ENCODE measurements around the gene OPCML.
A peak's percentile ranks its signal among the peaks of the same experiment; 100 is the strongest.

Gene OPCML

GRCh38 chr11:132908414-132908810 is 623.9 kb downstream of the OPCML start:
- no peak for DNase-seq (ENCODE audit: low read depth)
- H3K4me3 ChIP-seq (ENCODE audit: low read length): no peak overlapping the region
- TF ChIP-seq CTCF (IDR thresholded peaks at IDR 0.05; ENCODE audit: insufficient read depth, low read depth, low read length, missing control alignments): no peak

- no peak for DNase-seq (ENCODE audit: low read depth)
- H3K4me3 ChIP-seq (ENCODE audit: low read length): no peak overlapping the region
- TF ChIP-seq CTCF (IDR thresholded peaks at IDR 0.05; ENCODE audit: insufficient read depth, low read depth, low read length, missing control alignments): no peak
Observed at GRCh38 chr11:132907651-132908413, 624.5 kb downstream of the OPCML start.

GRCh38 chr11:132904607-132905006 is 627.7 kb downstream of the OPCML start:
- DNase-seq (ENCODE audit: low read depth): no peak
- H3K4me3 ChIP-seq (ENCODE audit: low read length): no peak overlapping the region
- TF ChIP-seq CTCF (IDR thresholded peaks at IDR 0.05; ENCODE audit: insufficient read depth, low read depth, low read length, missing control alignments): no peak

- TF ChIP-seq CTCF (IDR thresholded peaks at IDR 0.05; ENCODE audit: insufficient read depth, low read depth, low read length, missing control alignments): no peak
- no peak for DNase-seq (ENCODE audit: low read depth)
- no peak overlapping the region for H3K4me3 ChIP-seq (ENCODE audit: low read length)
Observed at GRCh38 chr11:132904091-132904490, 628.2 kb downstream of the OPCML start.

GRCh38 chr11:132901638-132902471 is 630.4 kb downstream of the OPCML start:
- TF ChIP-seq CTCF (IDR thresholded peaks at IDR 0.05; ENCODE audit: insufficient read depth, low read depth, low read length, missing control alignments): no peak
- peak; percentile 20 for DNase-seq (ENCODE audit: low read depth)

GRCh38 chr11:132898676-132899075 is 633.6 kb downstream of the OPCML start:
- no peak for TF ChIP-seq CTCF (IDR thresholded peaks at IDR 0.05; ENCODE audit: insufficient read depth, low read depth, low read length, missing control alignments)
- no peak overlapping the region for H3K4me3 ChIP-seq (ENCODE audit: low read length)
- DNase-seq (ENCODE audit: low read depth): no peak

More at GRCh38 chr11:132901638-132902471, 630.4 kb downstream of the OPCML start:
- no peak overlapping the region for H3K4me3 ChIP-seq (ENCODE audit: low read length)

Data from epithelial cell of esophagus (primary cell).